Muscle of leg (tissue), 11 donors: ENCODE measurements around the gene RFNG. TPM values are rescaled to one million over a fixed set of nuclear protein-coding genes. Genes with fewer than 3 reads are reported as not detected.

Experiments used
- DNase-seq: peaks from one replicate; pipeline ENCODE4 v3.0.0; 2013
- H3K27ac ChIP-seq: one replicate; pipeline ENCODE4 v1.5.1; 2013; ENCODE audit warnings: mild to moderate bottlenecking, low read length, control low read depth
- H3K27me3 ChIP-seq: one replicate; pipeline ENCODE4 v1.6.1; 2013; ENCODE audit warnings: low read length; ENCODE audit not compliant: control insufficient read depth, insufficient read depth
- H3K36me3 ChIP-seq: one replicate; pipeline ENCODE4 v1.6.1; 2013; ENCODE audit warnings: low read length; ENCODE audit not compliant: control insufficient read depth, insufficient read depth
- H3K4me1 ChIP-seq: one replicate; pipeline ENCODE4 v1.6.1; 2013; ENCODE audit warnings: low read length; ENCODE audit not compliant: control insufficient read depth, insufficient read depth
- H3K4me3 ChIP-seq: one replicate; pipeline ENCODE4 v1.5.1; 2013; ENCODE audit warnings: low read length, control low read depth
- H3K9me3 ChIP-seq: replicated peaks from 2 replicates; pipeline ENCODE4 v1.6.1; 2013; ENCODE audit warnings: low read depth, low read length; ENCODE audit not compliant: control insufficient read depth
- WGBS: methylation state at CpG from one replicate; pipeline ENCODE4 v1.1.5; 2013; ENCODE audit warnings: missing lambda C conversion rate; ENCODE audit not compliant: insufficient coverage; 5-methylcytosine and 5-hydroxymethylcytosine counted together
- polyA plus RNA-seq, 8 donors: library from polyadenylated mRNA; unstranded; fragments of 120-200 nt; gene quantifications; one replicate each; pipeline versions ENCODE4 v1.2.1 to v1.2.3, GENCODE V29; 2013; ENCODE audit warnings: inconsistent platforms in 1 of 8, low replicate concordance in 1 of 8; ENCODE audit not compliant: insufficient read length in 8 of 8, insufficient read depth in 1 of 8
- total RNA-seq: library from RNA; stranded (reverse); fragments of 120-200 nt; gene quantifications from one replicate; pipeline ENCODE4 v1.2.4, GENCODE V29; 2013

The RFNG gene
- total and polyA plus RNA-seq, 9 donors, result 21.6 to 47.1 (median 31.5) TPM

- H3K36me3 ChIP-seq, result peaks cover 95% of the 10 kb centered on the region
- WGBS, result 76% methylated on average over 9 of the region's 10 CpGs
- H3K27ac ChIP-seq, result no peak overlapping the region
- no peaks in the 10 kb centered on the region for H3K4me1 ChIP-seq
- H3K4me3 ChIP-seq, result no peak overlapping the region
- no peaks in the 10 kb centered on the region for H3K9me3 ChIP-seq
- no peak for DNase-seq
- H3K27me3 ChIP-seq, result no peaks in the 10 kb centered on the region
Measured at GRCh38 chr17:82058855-82059249, 7.2 kb upstream of the RFNG start.

GRCh38 chr17:82058230-82058854 lies 6.7 kb upstream of the RFNG start:
- H3K27me3 ChIP-seq, result no peaks in the 10 kb centered on the region
- no peak for DNase-seq
- no peaks in the 10 kb centered on the region for H3K9me3 ChIP-seq
- peaks cover 3% of the 10 kb centered on the region for H3K4me1 ChIP-seq
- WGBS, result 71% methylated on average over 14 of the region's 17 CpGs
- no peak overlapping the region for H3K4me3 ChIP-seq
- no peak overlapping the region for H3K27ac ChIP-seq
- H3K36me3 ChIP-seq, result peaks cover 95% of the 10 kb centered on the region

GRCh38 chr17:82056729-82057621 lies 5.4 kb upstream of the RFNG start:
- WGBS, result 76% methylated on average over 23 of the region's 29 CpGs
- DNase-seq, result no peak
- Histone ChIP-seq H3K9me3 (no peaks in the 10 kb centered on the region), H3K4me1 (peaks cover 14% of the 10 kb centered on the region), H3K4me3 (no peak overlapping the region), H3K27ac (no peak overlapping the region), H3K36me3 (peaks cover 83% of the 10 kb centered on the region), H3K27me3 (no peaks in the 10 kb centered on the region)

- peaks cover 14% of the 10 kb centered on the region for H3K4me1 ChIP-seq
- peaks cover 76% of the 10 kb centered on the region for H3K36me3 ChIP-seq
- no peaks in the 10 kb centered on the region for H3K27me3 ChIP-seq
- no peak overlapping the region for H3K4me3 ChIP-seq
- H3K9me3 ChIP-seq, result no peaks in the 10 kb centered on the region
- 91% methylated on average over 21 of the region's 28 CpGs for WGBS
- DNase-seq, result no peak
- H3K27ac ChIP-seq, result no peak overlapping the region
Measured at GRCh38 chr17:82055965-82056728, 4.5 kb upstream of the RFNG start.

GRCh38 chr17:82055023-82055964 lies 3.7 kb upstream of the RFNG start:
- H3K4me1 ChIP-seq, result peaks cover 22% of the 10 kb centered on the region
- WGBS, result 83% methylated on average over 16 of the region's 26 CpGs
- no peak overlapping the region for H3K27ac ChIP-seq
- H3K27me3 ChIP-seq, result no peaks in the 10 kb centered on the region
- H3K4me3 ChIP-seq, result no peak overlapping the region
- H3K9me3 ChIP-seq, result no peaks in the 10 kb centered on the region
- peaks cover 71% of the 10 kb centered on the region for H3K36me3 ChIP-seq
- no peak for DNase-seq

GRCh38 chr17:82054351-82055022 lies 2.9 kb upstream of the RFNG start:
- WGBS, result 90% methylated on average over 31 of the region's 38 CpGs
- H3K36me3 ChIP-seq, result peaks cover 71% of the 10 kb centered on the region
- H3K4me1 ChIP-seq, result peaks cover 25% of the 10 kb centered on the region
- DNase-seq, result no peak
- H3K27ac ChIP-seq, result no peak overlapping the region
- H3K27me3 ChIP-seq, result no peaks in the 10 kb centered on the region
- no peak overlapping the region for H3K4me3 ChIP-seq
- H3K9me3 ChIP-seq, result no peaks in the 10 kb centered on the region

GRCh38 chr17:82053556-82054263 lies 2.1 kb upstream of the RFNG start:
- Histone ChIP-seq H3K27ac (no peak overlapping the region), H3K9me3 (no peaks in the 10 kb centered on the region), H3K36me3 (peaks cover 73% of the 10 kb centered on the region), H3K4me1 (peaks cover 25% of the 10 kb centered on the region), H3K27me3 (no peaks in the 10 kb centered on the region), H3K4me3 (no peak overlapping the region)
- DNase-seq, result no peak
- 93% methylated on average over 25 of the region's 28 CpGs for WGBS

GRCh38 chr17:82053130-82053529 lies 1.5 kb upstream of the RFNG start:
- Histone ChIP-seq H3K27ac (no peak overlapping the region), H3K4me3 (no peak overlapping the region), H3K4me1 (peaks cover 25% of the 10 kb centered on the region), H3K36me3 (peaks cover 73% of the 10 kb centered on the region), H3K9me3 (no peaks in the 10 kb centered on the region), H3K27me3 (no peaks in the 10 kb centered on the region)
- DNase-seq, result no peak
- WGBS, result 87% methylated on average over 19 of the region's 19 CpGs
